C4-2B (cell line): Measurements from ENCODE around the gene MFAP2.

Experiments
- H3K27ac ChIP-seq: fragments of 450-650 bp; 2 replicates; pipeline ENCODE4 v1.5.1; 2017
- CTCF ChIP-seq: fragments of 450-650 bp; conservative IDR thresholded peaks from 2 replicates; pipeline ENCODE4 v1.5.1; 2017; ENCODE audit warnings: mild to moderate bottlenecking
- ZFX ChIP-seq: fragments of 450-650 bp; IDR thresholded peaks from 2 replicates; pipeline ENCODE4 v1.6.1; 2017

Gene MFAP2

GRCh38 chr1:16927711-16928485, 52.5 kb downstream of the MFAP2 start:
- H3K27ac ChIP-seq = no peak overlapping the region
- TF ChIP-seq ZFX (no peak), CTCF (no peak)

- no peak overlapping the region for H3K27ac ChIP-seq
- TF ChIP-seq ZFX (no peak), CTCF (no peak)
These were observed 53.2 kb downstream of the MFAP2 start for GRCh38 chr1:16927256-16927655.

GRCh38 chr1:16926491-16927073, 53.8 kb downstream of the MFAP2 start:
- H3K27ac ChIP-seq = no peak overlapping the region
- TF ChIP-seq ZFX (no peak), CTCF (no peak)

- no peak overlapping the region for H3K27ac ChIP-seq
- no peak for TF ChIP-seq ZFX
- no peak for TF ChIP-seq CTCF
These were observed 54.6 kb downstream of the MFAP2 start for GRCh38 chr1:16925635-16926490.

- TF ChIP-seq CTCF = no peak
- TF ChIP-seq ZFX = no peak
- H3K27ac ChIP-seq = no peak overlapping the region
These were observed 55.4 kb downstream of the MFAP2 start for GRCh38 chr1:16924919-16925477.
